NCI-H345 treated with DMSO at 0.1 percent for 48 hours (cell line): ENCODE measurements around the gene STX18.
A peak's percentile ranks its signal among the peaks of the same experiment; 100 is the strongest.
"Not testable (repeated sequence)": the region's sequence is repeated elsewhere in the genome, so short reads cannot be mapped to it uniquely, and the experiment has no call there.

Source experiments
- DNase-seq: peaks from one replicate; lab custom pipeline; 2025; ENCODE audit not compliant: unreplicated experiment; lab: John Stamatoyannopoulos, UW

STX18 gene

DNA sequence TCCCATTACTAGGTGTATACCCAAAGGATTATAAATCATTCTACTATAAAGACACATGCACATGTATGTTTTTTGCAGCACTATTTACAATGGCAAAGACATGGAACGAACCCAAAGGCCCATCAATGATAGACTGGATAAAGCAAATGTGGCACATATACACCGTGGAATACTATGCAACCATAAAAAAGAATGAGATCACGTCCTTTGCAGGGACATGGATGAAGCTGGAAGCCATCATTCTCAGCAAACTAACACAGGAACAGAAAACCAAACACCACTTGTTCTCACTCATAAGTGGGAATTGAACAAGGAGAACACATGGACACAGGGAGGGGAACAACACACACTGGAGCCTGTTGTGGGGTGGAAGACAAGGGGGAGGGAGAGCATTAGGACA is 31.2 kb downstream of the STX18 start:
- not testable (repeated sequence) for DNase-seq

DNA sequence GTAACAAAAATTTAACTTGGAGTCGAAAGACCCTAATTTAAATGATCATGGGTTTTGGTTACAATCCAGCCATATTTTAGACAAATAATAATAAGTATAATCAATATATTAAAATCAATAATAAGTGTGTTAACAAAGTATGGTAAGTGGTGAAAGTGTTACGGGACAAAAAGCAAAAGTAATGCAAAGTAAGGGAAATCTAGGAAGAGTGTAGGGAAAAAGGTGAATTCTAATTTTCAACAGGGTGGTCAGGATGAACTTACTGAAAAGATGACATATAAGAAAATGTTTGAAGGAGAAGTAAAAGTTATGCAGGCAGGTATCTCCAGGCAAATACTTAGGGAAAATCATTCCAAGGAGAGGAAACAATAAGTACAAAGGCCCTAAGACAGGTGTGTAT is 32.3 kb downstream of the STX18 start:
- no peak for DNase-seq

DNA sequence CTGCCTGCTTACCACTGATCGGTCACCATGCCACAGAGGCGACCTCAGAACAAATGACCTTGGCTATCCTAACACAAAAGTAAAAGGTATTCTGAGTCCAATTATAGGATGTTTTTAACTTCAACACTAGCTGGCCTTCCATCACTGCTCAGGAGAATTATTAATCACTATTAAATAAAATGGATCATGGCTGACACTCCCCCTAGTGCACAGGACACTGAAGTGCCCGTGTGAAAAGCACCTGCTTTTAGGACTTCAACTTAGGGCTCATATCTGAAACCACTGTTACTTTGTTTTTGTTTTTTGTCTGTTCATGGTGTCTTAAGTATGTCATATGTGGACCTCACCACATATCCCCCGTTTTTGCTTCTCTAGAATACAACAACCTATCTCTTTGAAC is 33.9 kb downstream of the STX18 start:
- DNase-seq: no peak

DNA sequence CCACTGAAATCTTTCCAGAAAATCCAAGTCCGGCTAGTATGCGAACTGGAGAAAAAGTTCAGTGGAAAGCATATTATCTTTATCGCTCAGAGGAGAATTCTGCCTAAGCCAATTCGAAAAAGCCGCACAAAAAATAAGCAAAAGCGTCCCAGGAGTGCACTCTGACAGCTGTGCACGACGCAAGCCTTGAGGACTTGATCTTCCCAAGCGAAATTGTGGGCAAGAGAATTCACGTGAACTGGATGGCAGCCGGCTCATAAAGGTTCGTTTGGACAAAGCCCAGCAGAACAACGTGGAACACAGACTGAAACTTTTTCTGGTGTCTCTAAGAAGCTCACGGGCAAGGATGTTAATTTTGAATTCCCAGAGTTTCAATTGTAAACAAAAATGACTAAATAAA is 34.4 kb downstream of the STX18 start:
- DNase-seq: no peak

DNA sequence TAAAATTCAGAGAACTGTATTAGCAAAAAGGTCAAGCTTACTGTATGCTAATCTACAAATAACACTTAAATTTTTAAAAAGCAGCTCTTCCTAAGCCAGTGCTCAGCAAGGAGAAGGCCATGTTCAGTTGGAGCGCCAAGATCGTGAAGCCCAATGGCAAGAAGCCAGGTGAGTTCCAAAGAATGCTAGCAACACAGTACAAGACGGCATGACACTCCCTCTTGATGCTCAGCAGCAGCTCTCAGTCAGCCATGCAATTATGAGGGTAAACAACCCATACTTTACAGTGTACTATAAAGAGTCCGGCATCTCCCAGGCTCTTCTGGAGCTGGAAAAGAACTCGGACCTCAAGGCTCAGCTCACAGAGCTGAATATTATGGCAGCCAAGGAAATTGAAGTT is 34.9 kb downstream of the STX18 start:
- no peak for DNase-seq

DNA sequence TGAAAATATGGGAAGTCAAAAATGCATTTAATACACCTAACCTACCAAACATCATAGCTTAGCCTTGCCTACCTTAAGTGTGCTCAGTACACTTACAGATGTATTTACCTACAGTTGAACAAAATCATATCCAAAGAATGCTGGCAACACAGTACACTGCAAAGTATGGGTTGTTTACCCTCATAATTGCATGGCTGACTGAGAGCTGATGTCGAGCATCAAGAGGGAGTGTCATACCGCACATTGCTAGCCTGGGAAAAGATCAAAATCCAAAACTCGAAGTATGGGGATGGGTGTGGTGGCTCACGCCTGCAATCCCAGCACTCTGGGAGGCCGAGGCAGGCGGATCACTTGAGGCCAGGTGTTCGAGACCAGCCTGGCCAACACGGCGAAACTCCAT is 36.6 kb downstream of the STX18 start:
- DNase-seq: not testable (repeated sequence)

DNA sequence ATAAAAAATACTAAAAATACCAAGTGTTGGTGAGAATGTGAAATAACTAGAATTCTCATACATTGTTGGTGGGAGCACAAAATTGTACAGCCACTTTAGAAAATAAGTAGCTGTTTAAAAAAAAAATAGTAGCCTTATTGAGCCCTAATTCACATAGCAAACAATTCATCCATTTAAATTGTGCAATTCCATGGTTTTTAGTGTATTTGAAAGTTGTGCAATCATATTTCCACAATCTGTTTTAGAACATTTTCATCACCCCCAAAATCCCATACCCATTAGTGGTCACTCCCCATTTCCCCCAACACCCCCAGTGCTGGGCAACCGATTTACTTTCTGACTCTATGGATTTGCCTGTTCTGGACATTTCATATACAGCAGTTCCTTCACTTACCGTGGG is 37.1 kb downstream of the STX18 start:
- no peak for DNase-seq

DNA sequence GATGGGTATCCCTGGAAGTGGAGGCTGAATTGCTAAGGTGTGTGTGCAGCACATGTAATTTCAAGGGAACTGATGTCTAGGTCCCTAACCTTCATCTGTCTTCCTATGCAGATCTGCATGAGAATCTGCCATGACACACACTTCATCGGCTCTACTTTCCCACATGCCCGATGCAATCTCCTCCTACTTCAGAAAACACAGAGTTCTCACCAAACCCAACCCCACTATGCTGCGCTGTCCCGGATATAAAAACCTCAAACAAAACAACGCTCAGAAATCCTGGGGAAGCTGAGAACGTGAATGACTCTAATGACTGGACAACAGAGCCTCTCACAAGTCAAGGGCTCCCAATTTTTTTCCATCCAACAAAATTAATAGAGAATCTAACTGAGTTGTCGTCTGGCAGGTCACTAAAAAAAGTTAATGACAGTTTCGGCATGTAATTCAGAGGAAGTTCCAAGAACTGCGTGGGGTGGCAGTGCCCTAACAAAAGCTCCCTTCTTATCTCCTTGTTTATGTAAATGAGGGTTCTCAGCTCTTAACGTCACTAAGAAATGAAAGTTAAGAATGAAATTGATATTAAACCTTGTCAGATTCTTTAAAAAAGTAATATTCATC is 39.0 kb downstream of the STX18 start:
- no peak for DNase-seq

DNA sequence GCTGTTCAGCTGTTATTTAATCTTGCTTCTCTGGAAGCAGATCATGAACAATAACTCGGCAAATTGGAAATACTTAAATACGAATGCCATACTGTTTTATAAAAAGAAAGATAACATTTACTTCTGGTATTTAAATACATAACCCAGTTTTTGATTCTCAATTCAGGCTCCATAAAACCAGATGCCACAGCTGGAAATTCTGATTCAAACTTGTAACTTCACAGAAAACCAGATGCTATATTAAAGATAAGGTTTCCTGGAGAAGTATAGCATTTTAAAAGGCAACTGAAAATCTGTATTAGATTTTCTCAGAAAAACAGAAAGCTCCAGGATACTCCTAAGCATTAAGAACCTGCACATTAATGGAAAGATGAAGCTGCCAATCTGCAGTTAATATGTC is 40.2 kb downstream of the STX18 start:
- DNase-seq: no peak

DNA sequence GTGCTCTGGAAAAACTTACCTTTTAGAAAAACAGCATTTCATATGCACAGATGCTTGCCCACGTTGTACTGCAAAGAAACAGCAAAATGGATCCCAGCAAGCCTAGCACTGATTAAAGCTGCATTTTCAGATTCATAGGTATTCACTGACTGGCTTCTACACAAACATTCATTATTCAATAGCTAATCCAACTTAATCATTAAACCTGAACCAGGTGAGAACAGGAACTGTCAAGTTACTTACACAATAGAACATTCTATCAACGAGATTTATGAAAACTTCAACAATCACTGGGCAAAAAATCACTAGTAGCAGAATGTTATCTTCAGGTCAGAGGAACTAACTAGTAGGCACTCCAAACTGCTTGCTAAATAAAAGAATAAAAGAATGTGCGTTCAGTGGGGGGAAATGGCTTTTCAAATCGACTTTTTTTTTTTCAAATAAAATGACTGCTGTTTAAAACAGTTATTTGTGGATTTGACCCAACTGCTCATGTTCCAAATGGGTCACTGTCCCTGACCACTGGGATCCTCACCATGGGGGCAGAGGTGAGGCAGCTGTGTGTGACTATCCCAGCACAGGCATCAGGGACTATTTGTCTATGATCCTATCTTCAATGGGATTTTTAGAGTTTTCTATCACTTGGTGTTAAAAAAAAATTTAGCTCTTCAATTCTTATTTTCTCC is 42.3 kb downstream of the STX18 start:
- no peak for DNase-seq

DNA sequence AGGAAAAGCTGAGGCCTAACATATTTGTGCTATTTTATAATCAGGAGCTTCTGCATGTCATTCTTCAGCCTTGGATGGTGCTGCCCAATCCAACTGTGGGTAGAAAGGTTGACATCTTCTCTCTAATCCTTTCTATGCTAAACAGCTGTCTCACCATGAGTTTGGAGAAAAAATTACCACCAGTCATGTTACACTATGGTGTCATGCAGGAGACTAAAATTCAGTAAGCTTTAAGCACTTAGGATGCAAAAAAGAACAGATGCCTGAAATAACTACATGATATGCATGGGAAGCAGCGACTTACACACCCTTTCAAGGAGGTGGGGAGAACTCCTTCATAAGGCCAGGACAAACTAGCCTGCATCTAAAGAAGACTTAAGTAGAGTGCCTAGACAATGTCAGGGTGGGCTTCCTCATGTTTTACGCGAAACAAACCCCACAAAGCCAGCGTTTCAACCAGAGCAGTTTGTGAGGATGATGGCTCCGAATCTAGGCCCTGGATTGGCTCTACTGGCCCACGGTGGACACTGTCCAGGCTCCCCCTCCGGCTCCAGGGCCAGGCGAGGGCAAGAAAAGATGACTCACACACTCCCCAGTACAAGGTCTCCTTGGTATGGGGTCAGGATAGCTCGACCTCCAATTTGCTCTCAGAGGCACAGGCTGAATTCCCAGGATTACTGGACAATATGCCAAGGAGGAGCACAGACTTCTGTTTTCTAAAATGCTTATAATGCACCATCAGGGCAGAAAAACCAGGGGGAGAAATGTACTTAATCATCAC is 45.1 kb downstream of the STX18 start:
- DNase-seq: no peak

DNA sequence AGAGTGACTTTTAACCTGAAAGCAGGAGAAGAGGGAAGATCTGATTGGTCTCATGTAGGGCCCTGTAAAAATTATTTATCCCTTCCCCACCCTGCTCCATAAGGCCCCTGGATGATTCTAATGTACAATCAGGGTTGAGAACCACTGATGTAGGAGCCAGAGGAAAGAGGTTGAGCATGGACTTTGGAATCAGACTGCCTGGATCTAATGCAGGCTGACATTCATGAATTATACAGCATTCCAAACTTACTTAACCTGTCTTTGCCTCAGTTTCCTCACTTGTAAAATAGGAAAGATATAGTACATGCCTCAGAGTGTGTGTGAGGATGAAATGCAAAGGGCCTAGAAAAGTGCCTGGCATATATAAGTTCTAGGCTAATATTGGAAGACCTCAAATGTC is 47.0 kb downstream of the STX18 start:
- DNase-seq: no peak

DNA sequence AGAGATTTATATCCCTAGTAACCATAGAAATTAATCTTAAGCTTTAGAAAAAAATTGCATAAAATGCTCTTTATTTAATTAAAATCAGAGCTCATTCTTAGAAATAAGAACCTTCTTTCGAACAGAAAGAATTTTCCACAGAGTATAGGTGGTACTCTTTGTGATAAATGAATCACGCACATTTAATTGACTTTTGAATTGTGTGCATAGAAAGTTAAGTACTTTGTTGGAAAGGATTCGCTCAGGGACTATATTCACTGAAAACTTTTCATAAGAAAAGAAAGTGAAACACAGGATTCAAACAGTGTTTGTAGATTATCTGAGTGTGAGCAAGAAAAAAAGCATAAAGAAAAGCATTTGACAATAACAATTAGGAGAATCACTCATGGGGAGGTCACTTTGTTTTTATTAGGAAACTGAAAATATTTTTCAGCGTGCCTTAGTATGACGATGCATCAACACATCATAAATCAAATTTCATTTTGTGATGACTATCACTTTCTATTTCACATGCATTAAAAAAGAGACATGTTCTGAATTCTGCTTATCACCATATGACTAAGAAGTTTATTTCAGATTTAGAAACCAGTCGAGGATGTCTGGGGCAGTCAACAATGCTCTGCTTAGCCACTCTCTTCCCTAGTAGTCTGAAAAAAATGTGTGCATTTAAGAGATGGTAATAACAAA is 49.5 kb downstream of the STX18 start:
- no peak for DNase-seq

DNA sequence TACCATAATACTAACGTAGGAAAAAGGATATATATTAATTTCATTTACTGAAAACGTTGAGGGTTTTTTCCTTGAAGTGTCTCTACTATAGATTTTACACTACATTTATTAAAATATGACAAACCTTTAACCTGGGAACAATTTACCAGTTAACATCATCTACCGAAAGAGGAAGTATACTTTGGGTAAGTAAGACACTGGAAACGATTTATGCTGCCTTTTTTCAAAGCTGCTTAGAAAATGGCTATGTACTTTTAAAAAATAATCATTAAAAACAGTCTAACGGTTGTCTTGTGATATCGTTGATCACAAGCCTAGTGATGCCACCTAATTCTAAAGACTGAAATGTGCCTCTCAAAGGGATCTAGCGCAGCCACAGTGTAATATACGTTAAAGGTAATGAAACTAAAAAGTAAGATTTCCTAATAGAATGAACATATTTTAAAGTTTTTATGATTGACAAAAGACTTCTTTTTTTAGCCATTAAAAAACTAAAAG is 50.4 kb downstream of the STX18 start:
- DNase-seq: no peak

DNA sequence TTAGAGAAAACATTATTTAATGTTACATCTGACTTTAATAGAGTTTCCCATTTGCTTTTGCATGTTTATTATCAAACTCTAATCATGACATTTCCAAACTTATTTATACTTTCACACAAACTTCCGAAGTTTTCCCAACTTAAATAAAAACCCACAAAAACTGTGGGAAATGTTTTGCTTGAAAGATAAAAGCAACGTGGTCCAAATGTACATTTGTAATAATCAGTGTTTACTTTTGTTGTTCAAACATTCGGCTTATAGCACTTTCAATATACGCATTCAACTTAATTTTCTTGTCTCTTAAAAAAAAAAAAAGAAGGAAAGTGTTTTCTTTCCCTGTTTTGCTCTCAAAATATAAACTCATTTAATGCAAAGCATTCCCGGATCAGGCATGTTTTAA is 51.0 kb downstream of the STX18 start:
- no peak for DNase-seq

DNA sequence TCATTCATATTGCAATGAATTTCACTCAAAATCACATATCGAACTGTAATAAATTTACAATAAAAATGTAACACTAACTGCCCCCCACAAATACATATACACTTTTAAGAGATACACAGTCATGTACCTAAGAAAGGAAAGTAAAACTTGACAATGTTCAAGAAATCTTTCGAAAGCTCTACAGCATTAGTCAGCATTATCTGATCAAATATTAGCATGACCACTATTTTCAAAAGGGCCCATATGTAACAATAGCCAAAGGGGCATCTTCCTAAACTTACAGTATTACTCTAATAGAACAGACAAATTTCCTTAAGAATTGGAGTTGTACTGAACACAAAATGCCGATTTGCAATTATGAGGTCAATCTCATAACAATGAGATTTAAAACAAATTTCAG is 51.8 kb downstream of the STX18 start:
- DNase-seq: no peak

DNA sequence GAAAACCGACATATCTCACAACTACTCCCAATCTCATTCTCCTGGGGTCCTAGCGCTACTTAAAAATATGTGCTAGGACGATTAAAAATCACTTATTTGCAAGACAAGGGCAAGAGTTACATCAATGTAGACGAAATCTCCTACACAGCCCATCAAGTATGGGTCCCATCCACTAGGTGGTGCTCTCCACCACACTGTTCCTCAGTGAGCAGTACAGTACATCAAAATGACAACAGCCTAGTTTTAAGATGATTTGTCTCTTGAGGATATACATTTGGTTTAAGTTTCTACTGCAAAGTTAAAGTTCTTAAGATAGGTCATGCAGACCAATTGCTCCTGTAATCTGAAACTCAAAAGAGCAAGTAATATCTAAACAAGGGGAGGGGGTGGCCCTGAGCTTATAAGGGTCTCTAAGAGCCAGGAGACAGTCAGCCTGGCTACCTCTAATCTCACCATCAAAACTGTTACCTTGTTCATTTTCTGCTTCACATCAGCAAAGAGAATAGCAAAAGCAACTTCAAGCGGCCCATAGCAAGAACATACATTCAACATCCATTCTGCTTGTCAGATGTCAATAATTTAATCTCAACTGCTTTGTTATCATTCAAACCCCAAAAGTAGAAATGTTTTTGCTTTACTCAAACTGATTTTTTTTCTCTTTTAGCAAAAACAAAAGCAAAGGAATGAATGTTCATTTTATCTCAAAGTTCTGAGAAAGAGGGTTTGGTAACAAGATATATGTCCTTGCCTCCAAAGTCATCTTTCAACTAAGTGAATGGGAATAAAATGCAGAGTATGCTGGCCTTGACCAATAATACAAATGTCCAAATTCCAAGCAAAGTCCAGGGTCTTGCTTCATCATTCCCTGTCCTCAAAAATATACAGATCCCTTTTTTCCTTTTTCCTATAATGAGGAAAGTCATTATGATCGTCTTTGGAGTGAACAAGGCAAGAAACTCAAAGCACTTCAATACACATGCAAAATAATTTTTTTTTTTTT is 53.1 kb downstream of the STX18 start:
- DNase-seq: peak; percentile 18

DNA sequence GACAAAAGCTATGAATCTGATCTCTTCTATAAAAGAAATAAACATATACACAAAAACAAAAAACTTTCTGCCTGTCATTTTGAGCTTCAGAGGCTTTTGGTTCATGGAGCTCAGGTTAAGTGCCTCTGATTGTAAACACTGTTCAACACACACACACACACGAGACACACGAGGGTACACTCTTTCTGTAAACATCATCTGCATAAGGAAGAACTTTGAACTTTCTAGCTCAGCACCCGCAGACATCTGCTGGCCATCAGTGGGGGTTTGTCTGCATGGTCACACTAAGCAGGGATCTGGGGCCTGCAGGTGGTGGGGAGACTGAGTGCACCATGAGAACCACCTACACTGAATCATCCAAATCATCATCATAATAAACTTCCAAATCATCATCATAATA is 54.9 kb downstream of the STX18 start:
- DNase-seq: no peak

DNA sequence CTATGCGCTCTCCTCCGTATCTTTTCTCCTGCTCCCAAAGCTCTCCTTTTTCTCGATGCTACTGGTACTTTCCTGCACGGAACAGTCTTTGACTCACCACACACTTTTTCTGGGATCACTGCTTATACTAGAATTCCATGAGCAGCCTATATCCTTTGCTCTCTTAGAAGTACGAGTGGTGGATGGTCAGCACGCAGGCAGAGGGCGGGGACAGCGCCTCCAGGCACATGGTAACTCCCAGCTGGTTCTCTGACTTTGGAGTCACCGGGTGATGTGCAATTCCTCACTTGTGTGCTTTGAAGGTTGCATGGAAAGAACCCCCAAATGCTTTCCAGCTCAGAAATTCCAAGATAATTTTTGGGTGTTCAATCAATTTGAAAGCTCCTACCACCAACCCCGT is 56.0 kb downstream of the STX18 start:
- DNase-seq: no peak

DNA sequence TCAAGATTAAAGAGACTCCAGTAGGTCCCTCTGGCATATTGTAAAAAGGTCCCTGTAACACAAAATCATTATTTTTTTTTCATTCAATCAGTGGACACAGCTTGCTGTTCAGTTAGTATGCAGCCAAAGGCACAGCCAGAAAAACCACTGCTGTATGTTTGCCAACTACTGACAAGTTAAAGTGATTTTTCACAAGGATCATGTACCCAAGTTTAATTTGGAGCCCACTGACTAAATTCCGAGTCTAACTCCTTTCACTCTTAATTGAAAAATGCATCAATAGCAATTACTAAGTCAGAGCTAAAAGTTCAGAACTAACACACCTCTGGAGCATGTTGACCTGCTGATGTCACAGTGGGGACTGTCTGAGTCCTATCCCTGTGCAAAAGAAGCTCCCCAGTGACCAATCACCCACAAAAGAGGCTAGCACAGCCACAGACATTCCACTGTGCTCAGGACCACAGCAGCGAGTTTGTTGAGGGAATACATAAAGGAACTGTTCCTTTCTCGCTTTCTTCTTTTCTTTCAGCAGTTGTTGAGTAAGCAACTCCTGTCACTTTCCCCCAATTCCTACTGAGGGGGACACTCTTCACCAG is 60.4 kb downstream of the STX18 start:
- DNase-seq: no peak
